H1 (cell line): ENCODE measurements around the gene HOXA6. TPM values are rescaled to one million over a fixed set of nuclear protein-coding genes. Genes with fewer than 3 reads are reported as not detected.

Experiments used
- CTCF ChIA-PET: fragments of 300-600 bp; sonication (Branson Sonifier 250); formaldehyde crosslinking; loops from one replicate; lab custom pipeline; 2021; ENCODE audit not compliant: partially characterized antibody; lab: Charles Lee
- POLR2A ChIA-PET: fragments of 300-600 bp; sonication (Branson Sonifier 250); formaldehyde crosslinking; loops from one replicate; lab custom pipeline; 2021; ENCODE audit warnings: inconsistent platforms; ENCODE audit not compliant: partially characterized antibody; lab: Charles Lee
- DNase-seq, 2 experiments: peaks; one replicate each; pipeline versions ENCODE4 v3.0.0 to v3.0.0-alpha.2; 2010 to 2022; ENCODE audit warnings: low spot score in 2 of 2, low read depth in 1 of 2, mixed read lengths in 1 of 2
- FAIRE-seq: peaks from 2 replicates; lab custom pipeline; 2011; peaks lifted over from hg19 to GRCh38; lab: Jason Lieb, UNC
- H2AFZ ChIP-seq: 2 replicates; pipeline ENCODE4 v1.8.1; 2012; ENCODE audit warnings: low read length, inconsistent platforms
- H2AK5ac ChIP-seq: 2 replicates; pipeline ENCODE4 v1.6.1; 2013; ENCODE audit warnings: low read depth, low read length
- H2BK120ac ChIP-seq: replicated peaks from 2 replicates; pipeline ENCODE3; 2013; ENCODE audit warnings: low read depth, low read length, inconsistent platforms
- H2BK12ac ChIP-seq: 2 replicates; pipeline ENCODE4 v1.6.1; 2013; ENCODE audit warnings: low read depth, low read length
- H2BK15ac ChIP-seq: 2 replicates; pipeline ENCODE4 v1.6.1; 2013; ENCODE audit warnings: low read length
- H2BK20ac ChIP-seq: 2 replicates; pipeline ENCODE4 v1.6.1; 2013; ENCODE audit warnings: low read length
- H2BK5ac ChIP-seq: 2 replicates; pipeline ENCODE4 v1.6.1; 2013; ENCODE audit warnings: low read depth, low read length
- H3K14ac ChIP-seq: 2 replicates; pipeline ENCODE4 v1.6.1; 2013; ENCODE audit warnings: inconsistent platforms; ENCODE audit not compliant: insufficient read length
- H3K18ac ChIP-seq: 2 replicates; pipeline ENCODE4 v1.6.1; 2013; ENCODE audit warnings: low read length; ENCODE audit errors: extremely low read depth
- H3K23ac ChIP-seq: 2 replicates; pipeline ENCODE4 v1.6.1; 2013; ENCODE audit warnings: inconsistent platforms; ENCODE audit not compliant: insufficient read length
- H3K23me2 ChIP-seq: 2 replicates; pipeline ENCODE4 v1.6.1; 2013; ENCODE audit warnings: low read depth, low read length
- H3K27ac ChIP-seq: 2 replicates; pipeline ENCODE4 v1.6.1; 2011; ENCODE audit warnings: low read depth, low read length, inconsistent platforms
- H3K27me3 ChIP-seq, 4 experiments: replicated peaks in 1 of 4; 1 replicate in 1 of 4; 2 replicates in 3 of 4; pipeline versions ENCODE4 v1.6.1 to v1.8.1; 2011 to 2013; ENCODE audit warnings: low read length in 3 of 4, mild to moderate bottlenecking in 3 of 4, inconsistent platforms in 2 of 4, mixed read lengths in 2 of 4, moderate library complexity in 1 of 4; ENCODE audit not compliant: control insufficient read depth in 3 of 4, insufficient read depth in 3 of 4; ENCODE audit errors: extremely low read depth in 1 of 4
- H3K36me3 ChIP-seq, 4 experiments: 2 replicates each; pipeline versions ENCODE4 v1.6.1 to v1.8.1; 2011 to 2013; ENCODE audit warnings: mild to moderate bottlenecking in 4 of 4, low read length in 3 of 4, moderate library complexity in 2 of 4, control low read depth in 1 of 4, inconsistent platforms in 1 of 4; ENCODE audit not compliant: insufficient read depth in 4 of 4, control insufficient read depth in 2 of 4
- H3K4ac ChIP-seq: replicated peaks from 2 replicates; pipeline ENCODE3; 2013; ENCODE audit warnings: low read length, low read depth, mixed read lengths, inconsistent platforms; ENCODE audit not compliant: insufficient read length
- H3K4me1 ChIP-seq, 4 experiments: replicated peaks in 1 of 4; 1 replicate in 1 of 4; 2 replicates in 3 of 4; pipeline versions ENCODE4 v1.6.1 to v1.8.1; 2011 to 2013; ENCODE audit warnings: low read length in 3 of 4, inconsistent platforms in 2 of 4, mixed read lengths in 1 of 4; ENCODE audit not compliant: insufficient read depth in 4 of 4, control insufficient read depth in 3 of 4
- H3K4me2 ChIP-seq, 2 experiments: 2 replicates each; pipeline versions ENCODE4 v1.6.1 to v1.8.1; 2011 to 2013; ENCODE audit warnings: low read depth in 2 of 2, low read length in 2 of 2, control low read depth in 1 of 2, inconsistent platforms in 1 of 2, mild to moderate bottlenecking in 1 of 2; ENCODE audit not compliant: insufficient read depth in 1 of 2
- H3K4me3 ChIP-seq, 4 experiments: fragments of 200-600, 300-600 bp in 1 of 4; sonication (generic), shearing (Covaris generic), sonication (Bioruptor Twin) in 1 of 4; 2 replicates each; pipeline versions ENCODE4 v1.5.1 to v1.8.1; 2011 to 2016; ENCODE audit warnings: low read length in 4 of 4, low read depth in 3 of 4, control low read depth in 2 of 4, inconsistent platforms in 2 of 4, mild to moderate bottlenecking in 2 of 4, mixed read lengths in 1 of 4, moderate library complexity in 1 of 4; ENCODE audit not compliant: insufficient read depth in 2 of 4; ENCODE audit errors: extremely low read depth in 1 of 4
- H3K56ac ChIP-seq: replicated peaks from 2 replicates; pipeline ENCODE3; 2013; ENCODE audit warnings: low read depth, mild to moderate bottlenecking, mixed read lengths, low read length, inconsistent platforms; ENCODE audit not compliant: insufficient read length
- H3K79me1 ChIP-seq: 2 replicates; pipeline ENCODE4 v1.6.1; 2013; ENCODE audit warnings: low read depth, low read length, control low read depth
- H3K79me2 ChIP-seq, 2 experiments: 2 replicates each; pipeline versions ENCODE4 v1.6.1 to v1.8.1; 2012 to 2013; ENCODE audit warnings: low read length in 2 of 2, mild to moderate bottlenecking in 2 of 2, inconsistent platforms in 1 of 2; ENCODE audit not compliant: insufficient read depth in 2 of 2, control insufficient read depth in 1 of 2
- H3K9ac ChIP-seq, 4 experiments: replicated peaks in 1 of 4; 1 replicate in 1 of 4; 2 replicates in 3 of 4; pipeline versions ENCODE4 v1.6.1 to v1.8.1; 2011 to 2013; ENCODE audit warnings: low read depth in 3 of 4, low read length in 3 of 4, control low read depth in 2 of 4, mild to moderate bottlenecking in 2 of 4, moderate library complexity in 2 of 4, inconsistent platforms in 1 of 4; ENCODE audit errors: extremely low read depth in 1 of 4
- H3K9me3 ChIP-seq, 2 experiments: 2 replicates each; pipeline versions ENCODE4 v1.6.1 to v1.8.1; 2012 to 2013; ENCODE audit warnings: mild to moderate bottlenecking in 2 of 2, moderate library complexity in 2 of 2, control low read depth in 1 of 2, inconsistent platforms in 1 of 2, low read depth in 1 of 2, low read length in 1 of 2, mixed read lengths in 1 of 2; ENCODE audit not compliant: insufficient read depth in 2 of 2
- H4K20me1 ChIP-seq, 2 experiments: replicated peaks in 1 of 2; 2 replicates each; pipeline versions ENCODE3 to v1.8.1; 2011 to 2013; ENCODE audit warnings: inconsistent platforms in 2 of 2, low read length in 2 of 2, mild to moderate bottlenecking in 1 of 2; ENCODE audit not compliant: insufficient read depth in 2 of 2, control insufficient read depth in 1 of 2
- H4K5ac ChIP-seq: 2 replicates; pipeline ENCODE4 v1.6.1; 2013; ENCODE audit warnings: low read length, low read depth, mixed read lengths, inconsistent platforms; ENCODE audit not compliant: insufficient read length
- H4K8ac ChIP-seq: 2 replicates; pipeline ENCODE4 v1.8.0; 2013; ENCODE audit warnings: mild to moderate bottlenecking, moderate library complexity, low read length, inconsistent platforms; ENCODE audit not compliant: insufficient read depth; ENCODE audit errors: extremely low read depth
- H4K91ac ChIP-seq: replicated peaks from 2 replicates; pipeline ENCODE3; 2013; ENCODE audit warnings: low read length, mixed read lengths, inconsistent platforms; ENCODE audit not compliant: insufficient read length
- CTBP2 ChIP-seq: IDR thresholded peaks from 2 replicates; pipeline ENCODE4 v1.7.0; 2011; ENCODE audit warnings: borderline replicate concordance, mild to moderate bottlenecking, moderate library complexity, mixed read lengths, low read length; ENCODE audit not compliant: insufficient read depth, insufficient read length
- EP300 ChIP-seq, 2 experiments: IDR thresholded peaks; 1 replicate in 1 of 2; 2 replicates in 1 of 2; pipeline ENCODE4 v1.6.1; 2011 to 2012; ENCODE audit warnings: low read depth in 2 of 2, low read length in 2 of 2, mild to moderate bottlenecking in 2 of 2, borderline replicate concordance in 1 of 2, inconsistent platforms in 1 of 2, moderate library complexity in 1 of 2
- RNF2 ChIP-seq: fragments of 200-900, 300-1000 bp; sonication (generic); IDR thresholded peaks from 2 replicates; pipeline ENCODE4 v1.7.1; 2016; ENCODE audit warnings: borderline replicate concordance, low read depth, mild to moderate bottlenecking, antibody characterized with exemption, low read length; ENCODE audit not compliant: poor library complexity, severe bottlenecking; ENCODE audit errors: missing control alignments
- SUZ12 ChIP-seq: fragments of 200-600 bp; sonication (generic); IDR thresholded peaks from 2 replicates; pipeline ENCODE4 v1.6.1; 2012; ENCODE audit warnings: mild to moderate bottlenecking, inconsistent platforms, low read length, moderate library complexity, mixed read lengths
- WGBS, 2 experiments: shearing (Covaris generic) in 1 of 2; methylation state at CpG; one replicate each; pipeline versions ENCODE4 v1.1.6 to v1.1.7; 2013 to 2015; ENCODE audit warnings: low lambda C conversion rate in 2 of 2, mixed read lengths in 2 of 2, inconsistent platforms in 1 of 2, low coverage in 1 of 2, missing lambda C conversion rate in 1 of 2; ENCODE audit not compliant: insufficient replicate concordance in 2 of 2, insufficient coverage in 1 of 2, insufficient read length in 1 of 2; ENCODE audit errors: extremely low coverage in 1 of 2, missing lambda C conversion rate in 1 of 2; 5-methylcytosine and 5-hydroxymethylcytosine counted together
- polyA plus RNA-seq, 7 experiments: library from polyadenylated mRNA; depleted of rRNA in 3 of 7; stranded (reverse) in 5 of 7; unstranded in 2 of 7; fragments of >200 nt in 5 of 7; fragments of 200-250 nt in 2 of 7; gene quantifications; 1 replicate in 5 of 7; 2 replicates in 1 of 7; 4 replicates in 1 of 7; pipeline versions ENCODE4 v1.2.1 to v1.2.3, GENCODE V29; 2011 to 2013; ENCODE audit warnings: missing spikeins in 2 of 7, mixed read lengths in 2 of 7
- total RNA-seq: library from RNA; stranded (reverse); fragmentation: NEBNext Ultra II Directional; extraction: Animal tissue kit (Norgen Biotek cat#: 25700); gene quantifications from 2 replicates; pipeline ENCODE4 v1.2.1, GENCODE V29; 2021

Gene HOXA6
- total and polyA plus RNA-seq, 2 of the 8 experiments (the other 6 are each of a cell fraction or from before 2014, with no cell fraction given) = not detected

- Histone ChIP-seq H3K9ac (no peak overlapping the region), H3K23ac (no peak overlapping the region), H3K79me2 (no peaks in the 10 kb centered on the region), H3K36me3 (peaks cover 0 to 16% (median 0%) of the 10 kb centered on the region in 4 experiments; a peak in 2 of 8 replicates), H4K8ac (no peak overlapping the region), H3K4me3 (peak overlapping the region; percentile 19 to 60 (median 36); a peak in 6 of 8 replicates), H2BK12ac (no peak overlapping the region), H3K14ac (no peak overlapping the region), H4K91ac (no peak overlapping the region), H3K4me1 (peaks cover 0 to 4% (median 2%) of the 10 kb centered on the region in 4 experiments; a peak in 4 of 7 replicates), H3K18ac (no peak overlapping the region), H3K4ac (no peak overlapping the region), H3K79me1 (no peaks in the 10 kb centered on the region), H3K27ac (no peak overlapping the region), H2AFZ (no peak overlapping the region), H2BK20ac (no peak overlapping the region), H3K9me3 (peaks cover 0 to 4% of the 10 kb centered on the region in 2 experiments; a peak in 1 of 4 replicates), H3K27me3 (peaks cover 97 to 100% (median 100%) of the 10 kb centered on the region in 4 experiments), H2BK5ac (no peak overlapping the region), H2BK120ac (no peak overlapping the region), H4K5ac (no peak overlapping the region), H2AK5ac (no peak overlapping the region), H3K4me2 (peak overlapping the region; percentile 56 to 63), H3K56ac (no peak overlapping the region), H3K23me2 (peaks cover 4% of the 10 kb centered on the region; the same call in 1 of the 2 replicates), H2BK15ac (no peak overlapping the region), H4K20me1 (peaks cover 14 to 30% of the 10 kb centered on the region in 2 experiments)
- POLR2A ChIA-PET = no interaction called here
- CTCF ChIA-PET = interaction anchor here (0.6 to 2.7 kb wide), 15 partner anchors 10 to 450 kb away, joined by 3 to 13 read pairs (median 3); partner anchors contain the start of genes HOXA3, HOXA5 and HOXA9
- TF ChIP-seq EP300 (IDR thresholded peaks at IDR 0.05; ENCODE audit: borderline replicate concordance in 1 of 2, low read depth in 2 of 2, low read length in 2 of 2) (no peak), CTBP2 (peak; percentile 8), RNF2 (peak; percentile 89), SUZ12 (peak; percentile 65)
- WGBS, 2 experiments = 23% methylated on average over 12 of the region's 12 CpGs; no CpG with 5 or more reads in 1 of the 2 experiments
- FAIRE-seq = no peak
- DNase-seq = no peak
Measured at GRCh38 chr7:27131390-27131819, 16.2 kb downstream of the HOXA6 start.
